Lung (tissue), 12 donors: Measurements from ENCODE around the gene CES3. TPM values are rescaled to one million over a fixed set of nuclear protein-coding genes. Genes with fewer than 3 reads are reported as not detected.

Experiments used
- ATAC-seq: fragments of 200-7000 bp; cut with Tn5 transposase; one replicate; pipeline ENCODE4 v1.9.1; 2020; ENCODE audit warnings: moderate number of reproducible peaks; ENCODE audit not compliant: insufficient read depth, low FRiP score
- DNase-seq, 3 donors: peaks; one replicate each; pipeline ENCODE4 v3.0.0-alpha.2; 2013 to 2017
- H3K27ac ChIP-seq, 2 donors: one replicate each; pipeline ENCODE4 v1.5.1; 2013; ENCODE audit warnings: mild to moderate bottlenecking in 2 of 2, moderate library complexity in 2 of 2, control low read depth in 1 of 2, inconsistent platforms in 1 of 2, low read depth in 1 of 2, low read length in 1 of 2
- H3K27me3 ChIP-seq, 3 donors: one replicate each; pipeline ENCODE4 v1.5.1; 2013; ENCODE audit warnings: low read length in 2 of 3; ENCODE audit not compliant: control insufficient read depth in 3 of 3, insufficient read depth in 3 of 3
- H3K36me3 ChIP-seq, 4 donors: one replicate each; pipeline ENCODE4 v1.5.1; 2013; ENCODE audit warnings: low read length in 4 of 4, mild to moderate bottlenecking in 1 of 4, moderate library complexity in 1 of 4; ENCODE audit not compliant: control insufficient read depth in 4 of 4, insufficient read depth in 4 of 4
- H3K4me1 ChIP-seq, 5 donors: one replicate each; pipeline ENCODE4 v1.5.1; 2013; ENCODE audit warnings: low read length in 5 of 5, mild to moderate bottlenecking in 2 of 5, moderate library complexity in 1 of 5; ENCODE audit not compliant: control insufficient read depth in 5 of 5, insufficient read depth in 5 of 5
- H3K4me3 ChIP-seq: one replicate; pipeline ENCODE4 v1.5.1; 2013; ENCODE audit warnings: mild to moderate bottlenecking, control low read depth, moderate library complexity
- H3K9ac ChIP-seq, 2 donors: one replicate each; pipeline ENCODE4 v1.5.1; 2013; ENCODE audit warnings: low read length in 2 of 2, control low read depth in 1 of 2; ENCODE audit not compliant: insufficient read depth in 1 of 2
- H3K9me3 ChIP-seq, 4 donors: one replicate each; pipeline ENCODE4 v1.5.1; 2013; ENCODE audit warnings: low read length in 3 of 4, mild to moderate bottlenecking in 1 of 4, moderate library complexity in 1 of 4; ENCODE audit not compliant: control insufficient read depth in 4 of 4, insufficient read depth in 3 of 4
- WGBS, 2 donors: extraction: QIAGEN DNeasy Blood & Tissue Kit; methylation state at CpG; one replicate each; pipeline ENCODE4 v1.1.7; 2013; 5-methylcytosine and 5-hydroxymethylcytosine counted together
- polyA plus RNA-seq, 2 donors: library from polyadenylated mRNA; stranded (reverse); fragments of 200-250 nt; gene quantifications; one replicate each; pipeline ENCODE4 v1.2.1, GENCODE V29; 2013
- total RNA-seq, 2 donors: library from RNA; depleted of rRNA in 1 of 2; stranded (reverse); fragments of >200 nt in 1 of 2; gene quantifications; one replicate each; pipeline ENCODE4 v1.2.1, GENCODE V29; 2014 to 2021
- TF ChIP-seq, protein P1 (sequence below): IDR thresholded peaks from 2 replicates; pipeline ENCODE4 v1.5.1; 2012; ENCODE audit warnings: mild to moderate bottlenecking; ENCODE audit errors: control extremely low read depth, extremely low read depth
- donor health status: control.
- donor health status: control.
- donor health status: Bipolar disorder and iron deficiency.
- donor health status: healthy.
- donor health status: DM: yes; HTN: yes; CAD: no.

CES3 gene
- total and polyA plus RNA-seq, 4 donors, result 0.57 to 2.6 (median 0.91) TPM

DNA sequence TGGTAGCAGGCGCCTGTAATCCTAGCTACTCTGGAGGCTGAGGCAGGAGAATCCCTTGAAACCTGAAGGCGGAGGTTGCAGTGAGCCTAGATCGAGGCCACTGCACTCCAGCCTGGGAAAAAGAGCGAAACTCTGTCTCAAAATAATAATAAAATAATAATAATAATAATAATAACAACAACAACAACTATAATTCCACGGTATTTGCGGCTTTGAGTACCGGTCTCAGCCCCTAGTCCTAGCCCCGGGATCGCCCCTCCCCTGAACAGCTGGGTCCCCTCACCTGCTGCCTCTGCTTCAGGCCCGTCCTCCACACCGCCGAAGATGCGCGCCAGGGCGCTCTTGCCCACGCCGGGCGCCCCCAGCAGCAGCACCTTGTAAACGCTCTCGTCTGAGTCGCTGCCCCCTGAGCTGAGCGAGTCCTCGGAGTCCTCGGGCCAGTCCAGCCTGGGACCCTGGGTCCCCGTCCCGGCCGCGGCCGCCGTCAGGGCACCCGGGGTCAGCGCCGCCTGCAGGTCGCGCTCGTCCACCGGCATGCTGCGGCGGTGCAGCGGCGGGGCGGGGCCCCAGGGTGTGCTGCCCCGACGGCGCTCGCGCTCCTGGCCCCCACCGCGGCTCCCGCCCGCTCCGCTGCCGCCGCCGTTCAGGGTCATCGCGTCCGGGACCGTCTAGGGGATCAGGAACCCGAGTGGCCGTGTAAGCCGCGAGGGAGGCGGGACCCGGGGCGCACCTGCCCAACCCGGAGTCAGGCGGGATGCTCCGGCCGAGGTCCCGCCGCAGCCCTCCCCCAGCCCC, 36.3 kb upstream of the CES3 start:
- TF ChIP-seq, protein P1, sequence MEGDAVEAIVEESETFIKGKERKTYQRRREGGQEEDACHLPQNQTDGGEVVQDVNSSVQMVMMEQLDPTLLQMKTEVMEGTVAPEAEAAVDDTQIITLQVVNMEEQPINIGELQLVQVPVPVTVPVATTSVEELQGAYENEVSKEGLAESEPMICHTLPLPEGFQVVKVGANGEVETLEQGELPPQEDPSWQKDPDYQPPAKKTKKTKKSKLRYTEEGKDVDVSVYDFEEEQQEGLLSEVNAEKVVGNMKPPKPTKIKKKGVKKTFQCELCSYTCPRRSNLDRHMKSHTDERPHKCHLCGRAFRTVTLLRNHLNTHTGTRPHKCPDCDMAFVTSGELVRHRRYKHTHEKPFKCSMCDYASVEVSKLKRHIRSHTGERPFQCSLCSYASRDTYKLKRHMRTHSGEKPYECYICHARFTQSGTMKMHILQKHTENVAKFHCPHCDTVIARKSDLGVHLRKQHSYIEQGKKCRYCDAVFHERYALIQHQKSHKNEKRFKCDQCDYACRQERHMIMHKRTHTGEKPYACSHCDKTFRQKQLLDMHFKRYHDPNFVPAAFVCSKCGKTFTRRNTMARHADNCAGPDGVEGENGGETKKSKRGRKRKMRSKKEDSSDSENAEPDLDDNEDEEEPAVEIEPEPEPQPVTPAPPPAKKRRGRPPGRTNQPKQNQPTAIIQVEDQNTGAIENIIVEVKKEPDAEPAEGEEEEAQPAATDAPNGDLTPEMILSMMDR, result no peak
- Histone ChIP-seq H3K4me3 (peak overlapping the region; percentile 51), H3K9ac (no peak overlapping the region), H3K9me3 (no peaks in the 10 kb centered on the region), H3K4me1 (peaks cover 0 to 18% (median 6%) of the 10 kb centered on the region in 5 donors), H3K27me3 (peaks cover 0 to 18% (median 18%) of the 10 kb centered on the region in 3 donors), H3K36me3 (no peaks in the 10 kb centered on the region), H3K27ac (peak overlapping the region; percentile 54 to 90)
- DNase-seq, result no peak
- ATAC-seq, result peak; percentile 63
- WGBS, 2 donors, result 8% methylated on average over 71 to 72 of the region's 72 CpGs

DNA sequence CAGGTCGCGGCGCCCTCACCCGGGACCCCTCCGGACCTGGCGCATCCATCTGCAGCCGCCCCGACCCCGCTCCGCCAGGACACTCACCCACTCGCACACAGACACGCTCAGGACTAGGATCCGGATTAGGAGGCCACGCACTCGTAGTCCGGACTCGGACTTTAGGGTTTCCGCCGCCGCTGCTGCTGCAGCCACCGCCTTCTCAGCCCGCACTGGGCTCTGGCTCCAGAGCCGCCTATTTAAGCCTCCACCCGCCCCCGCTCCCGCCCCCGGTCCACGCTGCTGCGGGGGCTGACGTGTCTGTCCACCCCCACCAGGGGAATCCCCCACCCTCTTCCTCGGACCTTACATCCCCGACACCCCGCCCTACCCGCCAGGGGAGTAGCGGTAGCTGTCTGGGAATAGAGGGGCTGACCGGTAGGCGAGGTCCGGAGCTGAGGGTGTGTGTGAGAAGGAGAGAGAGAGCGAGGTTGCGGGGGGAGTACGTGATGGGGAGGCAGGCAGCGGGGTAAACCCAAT, 35.7 kb upstream of the CES3 start, which contains the start of gene RRAD:
Gene RRAD (minus strand): TSS at position 214 of the 519 bp plus-strand sequence. CDS start 356 bp downstream, outside the sequence.
- TF ChIP-seq, protein P1, result no peak

DNA sequence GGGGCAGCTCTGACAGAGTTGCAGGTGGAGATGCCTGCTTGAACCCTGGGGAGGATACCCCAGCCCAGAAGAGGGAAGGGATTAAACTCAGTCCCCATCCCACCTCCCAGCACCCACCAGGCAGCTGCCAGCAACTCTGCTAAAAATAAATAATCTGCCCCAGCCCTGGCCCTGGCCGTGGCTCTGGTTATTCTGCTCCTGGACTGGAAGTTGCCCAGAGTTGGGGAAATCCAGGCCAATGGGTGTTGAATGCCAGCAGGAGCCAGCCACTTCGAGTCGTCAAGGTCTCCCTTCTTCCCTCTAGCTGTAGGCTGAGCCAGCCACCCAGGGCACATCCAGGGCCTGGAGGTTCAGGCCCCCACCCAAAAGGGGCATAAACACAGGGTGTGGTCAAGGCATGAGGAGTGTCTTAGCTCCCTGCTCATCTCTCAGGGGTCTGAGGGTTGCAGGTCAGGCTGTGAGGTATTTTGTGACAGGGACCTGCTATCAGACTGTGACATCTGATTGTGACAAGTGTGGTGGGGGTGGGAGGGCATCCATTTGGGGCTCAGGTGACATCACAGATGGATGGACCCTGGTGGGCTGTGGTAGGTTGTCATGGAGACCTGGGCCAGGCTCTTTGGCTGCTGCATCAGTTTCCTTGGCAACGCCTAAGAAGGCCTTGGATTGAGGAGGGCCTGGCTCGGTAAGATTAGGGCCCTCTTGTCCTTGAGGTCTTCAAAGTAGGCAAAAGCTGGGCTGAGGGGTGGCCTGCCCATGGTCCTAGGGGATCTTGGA, 34.7 kb upstream of the CES3 start:
- no peaks in the 10 kb centered on the region for H3K36me3 ChIP-seq
- 62 to 70% methylated on average over 5 of the region's 5 CpGs for WGBS, 2 donors
- H3K4me1 ChIP-seq, result peaks cover 0 to 18% (median 4%) of the 10 kb centered on the region in 5 donors
- H3K4me3 ChIP-seq, result no peak overlapping the region
- TF ChIP-seq, protein P1, result no peak
- peaks cover 0 to 18% (median 18%) of the 10 kb centered on the region in 3 donors for H3K27me3 ChIP-seq
- no peak overlapping the region for H3K9ac ChIP-seq
- ATAC-seq (no peak), DNase-seq (no peak)
- peak overlapping the region; percentile 88 to 90 for H3K27ac ChIP-seq
- no peaks in the 10 kb centered on the region for H3K9me3 ChIP-seq

More for the DNA sequence above, 35.7 kb upstream of the CES3 start, which contains the start of gene RRAD:
- Histone ChIP-seq H3K4me1 (peaks cover 0 to 18% (median 6%) of the 10 kb centered on the region in 5 donors), H3K27ac (peak within 1 kb of the TSS; percentile 88 to 90), H3K36me3 (no peaks in the 10 kb centered on the region), H3K9me3 (no peaks in the 10 kb centered on the region), H3K27me3 (peaks cover 0 to 18% (median 18%) of the 10 kb centered on the region in 3 donors), H3K4me3 (peak within 1 kb of the TSS; percentile 51), H3K9ac (no peak within 1 kb of the TSS)
- ATAC-seq, result peak; percentile 19
- DNase-seq, result peak in 1 of 3 donors; percentile 21
- 5 to 6% methylated on average over 32 to 42 of the region's 42 CpGs for WGBS, 2 donors
